Stimulated activated CD8-positive, alpha-beta memory T cell treated with anti-CD3 and anti-CD28 coated beads, Interleukin-15, amount 100 ng/mL, for 4 hours (primary cell): ENCODE data around the gene EML1.
"Not testable (repeated sequence)": the region's sequence is repeated elsewhere in the genome, so short reads cannot be mapped to it uniquely, and the experiment has no call there.

Experiments
- DNase-seq, 2 donors: peaks; one replicate each; pipeline ENCODE4 v3.0.0-alpha.2; 2020; ENCODE audit warnings: low read depth in 2 of 2

The EML1 gene

GRCh38 chr14:99755629-99756603 lies 37.3 kb upstream of the EML1 start:
- DNase-seq: no peak

DNA sequence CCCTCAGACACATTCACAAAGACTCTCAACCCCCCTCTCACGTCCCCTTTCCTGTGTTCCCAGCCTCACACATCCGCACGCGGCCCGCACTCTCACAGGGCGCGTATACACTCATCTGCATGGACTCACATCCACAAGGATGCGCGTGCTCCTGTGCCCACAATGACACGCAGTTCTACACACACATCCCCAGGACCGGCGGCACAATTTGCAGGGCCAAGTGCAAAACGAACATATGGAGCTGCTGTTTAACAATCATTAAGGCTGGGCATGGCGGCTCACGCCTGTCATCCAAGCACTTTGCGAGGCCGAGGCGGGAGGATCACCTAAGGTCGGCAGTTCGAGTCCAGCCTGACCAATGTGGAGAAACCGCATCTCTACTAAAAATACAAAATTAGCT lies 36.4 kb upstream of the EML1 start:
- DNase-seq: no peak

- no peak for DNase-seq
Observed at GRCh38 chr14:99757331-99758070, 35.7 kb upstream of the EML1 start.

- no peak for DNase-seq
Observed at GRCh38 chr14:99758121-99758821, 34.9 kb upstream of the EML1 start.

DNA sequence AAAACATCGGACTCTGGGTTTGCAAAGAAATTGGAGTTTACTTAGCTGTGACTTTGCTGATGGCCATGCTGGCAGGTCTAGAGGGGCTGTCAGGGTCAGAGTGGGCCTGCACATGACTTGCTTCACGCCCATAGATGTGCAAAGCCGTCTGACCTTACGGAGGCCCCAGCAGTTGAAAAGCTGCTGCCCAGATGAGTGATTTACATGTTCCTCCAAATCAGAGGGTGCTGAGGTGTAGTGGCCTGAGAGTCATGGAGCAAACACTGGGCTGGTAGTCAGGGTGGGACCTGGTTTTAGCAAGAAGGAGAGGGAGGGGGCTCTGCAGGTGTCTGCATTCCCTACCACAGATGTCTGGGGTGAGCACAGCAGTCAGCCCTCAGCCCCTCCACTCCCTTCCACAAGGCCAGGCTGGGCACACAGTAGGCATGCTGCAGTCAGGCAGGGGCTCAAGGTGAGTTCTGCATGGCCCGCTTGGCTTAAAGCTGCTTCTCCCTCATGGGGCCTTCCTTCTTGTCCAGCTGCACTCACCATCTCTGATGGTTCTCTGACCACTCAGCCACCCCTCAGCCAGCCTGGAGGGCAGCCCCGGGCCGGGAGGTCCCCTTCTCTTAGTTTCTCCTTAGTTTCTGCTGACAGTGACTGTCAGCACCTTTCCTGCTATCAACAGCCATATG lies 34.2 kb upstream of the EML1 start:
- DNase-seq: no peak

DNA sequence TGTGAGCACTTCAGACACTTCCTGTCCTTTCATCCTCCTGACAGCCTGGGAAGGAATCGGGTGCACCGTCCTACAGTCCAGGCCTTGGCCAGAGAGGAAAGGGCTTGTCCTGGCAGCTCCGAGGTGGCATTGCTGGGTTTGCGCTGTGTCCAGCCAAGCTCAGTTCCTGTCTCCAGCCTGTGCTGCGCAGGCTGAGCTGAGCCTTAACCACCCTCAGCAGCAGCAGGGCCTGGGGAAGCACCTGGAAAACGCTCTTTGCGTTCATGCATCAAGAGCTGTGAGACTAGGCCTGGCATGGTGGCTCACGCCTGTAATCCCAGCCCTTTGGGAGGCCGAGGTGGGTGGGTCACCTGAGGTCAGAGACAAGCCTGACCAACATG lies 33.7 kb upstream of the EML1 start:
- no peak for DNase-seq

DNA sequence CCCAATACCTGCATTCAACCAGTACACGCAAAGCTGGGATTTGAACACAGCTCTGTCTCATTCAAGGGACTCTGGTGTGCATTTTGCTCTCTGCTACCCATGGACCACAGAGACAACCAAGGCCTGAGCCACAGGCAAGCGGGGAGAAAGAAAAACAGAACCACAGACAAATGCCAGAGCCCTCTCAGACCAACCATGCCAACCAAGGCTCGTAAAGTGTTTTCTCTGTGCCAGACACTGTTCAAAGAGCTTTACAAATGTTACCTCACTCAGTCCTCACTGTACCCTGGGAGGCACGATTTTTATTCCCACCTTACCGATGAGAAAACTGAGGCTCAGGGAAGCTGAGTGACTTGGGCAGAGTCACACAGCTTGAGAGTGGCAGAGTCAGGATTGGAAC lies 32.4 kb upstream of the EML1 start:
- DNase-seq: no peak

DNA sequence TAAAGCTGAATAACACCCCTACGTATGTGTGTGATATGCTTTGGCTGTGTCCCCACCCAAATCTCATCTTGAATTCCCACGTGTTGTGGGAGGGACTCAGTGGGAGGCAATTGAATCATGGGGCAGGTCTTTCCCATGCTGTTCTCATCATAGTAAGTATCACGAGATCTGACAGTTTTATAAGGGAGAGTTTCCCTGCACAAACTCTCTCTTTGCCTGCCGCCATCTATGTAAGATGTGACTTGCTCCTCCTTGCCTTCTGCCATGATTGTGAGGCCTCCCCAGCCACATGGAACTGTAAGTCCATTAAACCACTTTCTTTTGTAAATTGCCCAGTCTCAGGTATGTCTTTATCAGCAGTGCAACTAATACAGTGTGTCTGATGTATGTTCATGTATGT lies 30.3 kb upstream of the EML1 start:
- DNase-seq: not testable (repeated sequence)

- no peak for DNase-seq
Observed at GRCh38 chr14:99763527-99764221, 29.5 kb upstream of the EML1 start.

DNA sequence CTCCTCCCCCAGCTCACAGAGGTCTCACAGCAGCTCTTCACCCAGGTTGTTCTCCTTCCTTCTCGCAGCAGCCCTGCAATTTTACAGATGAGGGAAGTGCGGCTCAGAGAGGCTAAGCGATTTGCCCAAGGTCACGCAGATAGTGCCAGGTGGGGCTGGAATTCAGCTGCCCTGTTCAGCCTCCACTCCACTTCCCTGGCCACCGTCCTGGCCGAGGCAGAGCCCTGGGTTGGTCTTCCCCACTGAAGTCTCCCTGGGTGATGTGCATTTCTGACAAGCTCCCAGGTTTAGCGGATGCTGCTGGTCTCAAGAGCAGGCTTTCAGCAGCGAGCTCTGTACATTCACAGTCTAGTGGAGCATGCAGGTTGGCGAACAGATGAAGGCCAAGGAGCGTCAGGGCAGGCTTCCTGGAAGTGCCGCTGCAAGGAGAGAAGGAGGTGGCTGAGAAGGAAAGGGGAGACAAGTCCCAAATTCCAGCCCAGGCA lies 28.9 kb upstream of the EML1 start:
- DNase-seq: no peak

- DNase-seq: no peak
Observed at GRCh38 chr14:99768381-99768780, 24.8 kb upstream of the EML1 start.

DNA sequence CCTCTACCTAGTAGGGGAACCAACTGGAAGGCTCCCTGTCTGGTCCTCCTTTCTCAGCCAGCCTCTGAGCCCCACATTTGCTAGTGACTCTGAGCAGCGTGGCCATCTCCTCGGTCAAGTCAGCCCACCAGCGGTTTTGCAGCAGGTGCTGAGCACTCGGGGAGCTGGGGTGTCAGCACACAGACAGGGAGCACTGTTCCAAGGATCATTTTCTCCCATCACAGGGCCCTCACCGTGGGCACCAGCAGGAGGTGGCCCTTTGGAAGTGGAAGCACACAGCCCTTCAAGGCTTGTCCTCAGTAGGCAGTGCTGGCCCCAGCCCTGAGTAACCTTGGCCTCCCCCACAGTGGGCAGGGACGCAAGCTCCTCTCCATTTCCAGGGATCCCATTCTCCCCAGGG lies 24.1 kb upstream of the EML1 start:
- DNase-seq: no peak

DNA sequence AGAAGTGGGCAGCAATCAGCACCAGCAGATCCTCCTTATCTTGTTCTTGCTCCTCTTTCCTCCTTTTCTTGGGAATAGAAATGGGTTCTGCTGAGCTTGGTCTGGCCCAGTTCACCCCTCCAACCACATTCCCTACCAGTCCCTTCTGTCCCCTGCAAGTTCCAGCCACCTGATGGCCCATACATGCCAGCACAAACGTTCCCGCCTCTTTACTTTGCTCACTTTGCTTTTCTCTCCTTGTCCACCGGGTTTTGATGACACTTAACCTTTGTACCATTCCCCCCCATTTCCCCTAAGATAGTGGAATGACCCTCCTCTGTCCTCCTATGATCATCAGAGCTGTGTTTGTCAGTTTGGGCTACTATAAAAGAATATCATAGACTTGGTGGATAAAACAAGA lies 23.4 kb upstream of the EML1 start:
- DNase-seq: no peak

- no peak for DNase-seq
Observed at GRCh38 chr14:99772371-99773283, 20.6 kb upstream of the EML1 start.

DNA sequence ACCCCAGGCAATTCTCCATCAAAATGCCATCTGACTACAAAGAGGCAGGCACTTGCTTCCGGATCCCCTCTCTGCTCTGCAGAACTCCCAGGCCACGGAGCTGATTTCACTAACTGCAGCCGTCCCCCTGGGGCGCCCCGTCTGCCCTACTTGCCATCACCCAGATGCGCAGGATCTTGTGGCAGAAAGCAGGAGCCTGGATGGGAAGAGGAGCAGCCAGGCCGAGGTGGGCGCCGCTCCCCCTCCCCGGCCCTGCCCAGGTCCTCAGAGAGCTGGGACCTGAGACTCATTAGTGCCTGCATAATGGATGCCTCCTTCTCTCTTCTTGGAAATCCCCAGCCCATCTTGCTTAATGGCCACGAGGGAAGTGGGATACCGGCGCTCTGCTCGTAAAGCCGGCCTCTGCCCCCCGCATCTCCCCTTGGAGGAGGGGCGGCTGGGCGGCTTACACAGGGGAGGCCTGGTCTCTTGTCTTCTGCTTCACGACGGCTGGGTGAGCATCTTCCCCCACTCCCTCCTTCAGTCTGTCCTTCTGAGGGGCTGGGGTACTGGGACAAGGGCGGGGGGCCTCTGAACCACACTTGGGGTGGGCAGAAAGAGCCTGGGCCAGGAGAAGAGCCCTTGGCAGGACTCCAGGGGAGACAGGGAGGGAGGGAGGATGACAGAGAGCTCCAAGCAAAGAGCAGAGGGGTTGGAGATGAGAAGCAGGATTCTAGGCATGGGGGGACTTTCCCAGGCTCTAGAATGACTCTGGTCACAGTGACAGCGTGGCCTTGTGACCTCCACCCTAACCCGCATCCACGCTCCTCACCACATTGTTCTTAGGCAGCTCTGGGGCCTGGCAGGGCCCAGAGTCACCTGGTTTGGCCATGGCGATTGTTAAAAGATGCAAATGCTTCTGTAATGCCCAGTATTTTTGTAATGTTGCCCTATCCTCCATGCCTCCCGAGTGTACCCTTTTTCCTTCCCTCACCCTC lies 19.4 kb upstream of the EML1 start:
- no peak for DNase-seq

GRCh38 chr14:99774556-99775307 lies 18.5 kb upstream of the EML1 start:
- no peak for DNase-seq

DNA sequence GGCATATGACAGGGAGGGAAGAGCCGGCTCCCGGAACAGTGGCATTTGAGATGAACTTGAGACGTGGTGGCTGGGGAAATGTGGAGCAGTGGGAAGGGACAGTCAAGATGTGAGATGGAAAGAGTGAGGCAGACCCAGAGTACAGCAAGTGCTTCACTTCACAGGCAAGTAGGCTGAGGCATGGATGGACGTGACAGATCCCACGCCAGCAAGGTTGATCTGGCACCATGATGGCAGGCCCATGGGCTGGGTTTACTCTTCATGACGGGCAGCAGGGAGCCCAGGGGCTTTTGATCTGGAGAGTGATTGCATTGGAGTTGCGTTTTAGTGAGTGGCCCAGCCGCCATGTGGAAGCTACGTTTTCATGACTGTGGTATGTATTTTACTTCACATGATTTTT lies 17.9 kb upstream of the EML1 start:
- no peak for DNase-seq

DNA sequence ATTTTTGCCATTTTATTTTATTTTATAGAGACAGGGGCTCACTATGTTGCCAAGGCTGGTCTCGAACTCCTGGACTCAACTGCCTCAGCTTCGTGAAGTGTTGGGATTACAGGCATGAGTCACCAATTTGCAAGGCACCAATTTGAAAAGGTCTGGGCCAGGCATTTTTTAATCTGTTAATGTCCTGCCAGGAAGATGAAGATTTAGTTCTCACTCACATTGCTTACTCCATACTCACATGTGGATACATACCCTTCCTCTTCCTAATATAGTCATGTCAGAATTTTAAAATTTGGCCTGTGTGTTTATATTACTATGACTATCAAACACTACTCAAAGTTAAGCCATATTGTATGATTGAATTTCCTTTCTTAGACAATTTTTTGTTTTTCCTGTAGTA lies 15.3 kb upstream of the EML1 start:
- DNase-seq: no peak
